HepG2 (cell line): ENCODE data around the gene HSPA1L. TPM values are rescaled to one million over a fixed set of nuclear protein-coding genes. Genes with fewer than 3 reads are reported as not detected.

Source experiments
- ASH2L ChIP-seq: fragments of 300-600, 200-600 bp; sonication (generic); IDR thresholded peaks from 2 replicates; pipeline ENCODE4 v1.7.0; 2017; ENCODE audit warnings: low read depth, mild to moderate bottlenecking, moderate library complexity, mixed read lengths, low read length; ENCODE audit not compliant: insufficient read length
- ATF7-NPFF ChIP-seq: sonication (generic); formaldehyde crosslinking; IDR thresholded peaks from 2 replicates; pipeline ENCODE4 v1.8.1; 2023; ENCODE audit warnings: mild to moderate bottlenecking, low read depth, missing genetic modification reagents, moderate library complexity
- DZIP1 ChIP-seq: sonication (generic); formaldehyde crosslinking; IDR thresholded peaks from 2 replicates; pipeline ENCODE4 v1.5.0; 2020; ENCODE audit warnings: mild to moderate bottlenecking, missing genetic modification reagents
- EEA1 ChIP-seq: sonication (generic); formaldehyde crosslinking; IDR thresholded peaks from 2 replicates; pipeline ENCODE4 v1.5.1; 2020; ENCODE audit warnings: mild to moderate bottlenecking, missing genetic modification reagents, borderline replicate concordance
- ERF ChIP-seq: IDR thresholded peaks from 2 replicates; pipeline ENCODE4 v1.6.1; 2018; ENCODE audit warnings: missing biosample characterization, missing genetic modification reagents
- GABPB1 ChIP-seq: IDR thresholded peaks from 2 replicates; pipeline ENCODE4 v1.6.1; 2016; ENCODE audit warnings: mild to moderate bottlenecking, missing genetic modification reagents, moderate library complexity, missing compliant biosample characterization
- GFI1 ChIP-seq: sonication (generic); formaldehyde crosslinking; IDR thresholded peaks from 2 replicates; pipeline ENCODE4 v1.5.0; 2020; ENCODE audit warnings: missing genetic modification reagents, mild to moderate bottlenecking, borderline replicate concordance
- IRF9 ChIP-seq: sonication (generic); formaldehyde crosslinking; IDR thresholded peaks from 2 replicates; pipeline ENCODE4 v1.8.0; 2022; ENCODE audit warnings: missing genetic modification reagents, mild to moderate bottlenecking, borderline replicate concordance
- KDM2A ChIP-seq: sonication (generic); formaldehyde crosslinking; IDR thresholded peaks from 2 replicates; pipeline ENCODE4 v1.4.0; 2020; ENCODE audit warnings: low read depth, missing genetic modification reagents, borderline replicate concordance
- MXD4 ChIP-seq: IDR thresholded peaks from 2 replicates; pipeline ENCODE4 v1.6.1; 2016; ENCODE audit warnings: mild to moderate bottlenecking, missing biosample characterization, missing genetic modification reagents
- PBX3 ChIP-seq: sonication (generic); formaldehyde crosslinking; IDR thresholded peaks from 2 replicates; pipeline ENCODE4 v1.8.1; 2023; ENCODE audit warnings: missing genetic modification reagents, inconsistent platforms, borderline replicate concordance
- POLR2G ChIP-seq: fragments of 200-400 bp; formaldehyde crosslinking; IDR thresholded peaks from 2 replicates; pipeline ENCODE4 v1.6.1; 2018; ENCODE audit warnings: mild to moderate bottlenecking, low read depth, low read length, moderate library complexity
- RAD21 ChIP-seq: fragments of 450-650 bp; formaldehyde crosslinking; IDR thresholded peaks from 2 replicates; pipeline ENCODE4 v1.5.0; 2020; ENCODE audit warnings: mild to moderate bottlenecking
- SIN3B ChIP-seq: fragments of 150-350 bp; IDR thresholded peaks from 2 replicates; pipeline ENCODE4 v1.6.1; 2014; ENCODE audit warnings: low read length
- SP4 ChIP-seq: sonication (generic); formaldehyde crosslinking; IDR thresholded peaks from 2 replicates; pipeline ENCODE4 v1.8.1; 2023; ENCODE audit warnings: mild to moderate bottlenecking, missing genetic modification reagents
- ZFP1 ChIP-seq: IDR thresholded peaks from 2 replicates; pipeline ENCODE4 v1.6.1; 2016
- ZNF460 ChIP-seq: sonication (generic); formaldehyde crosslinking; IDR thresholded peaks from 2 replicates; pipeline ENCODE4 v1.5.1; 2020; ENCODE audit warnings: missing genetic modification reagents, mild to moderate bottlenecking, borderline replicate concordance
- ZNF597 ChIP-seq: sonication (generic); formaldehyde crosslinking; IDR thresholded peaks from 2 replicates; pipeline ENCODE4 v1.5.0; 2020; ENCODE audit warnings: missing genetic modification reagents
- ZNF614 ChIP-seq: IDR thresholded peaks from 2 replicates; pipeline ENCODE4 v1.6.1; 2018; ENCODE audit warnings: missing biosample characterization, missing genetic modification reagents, inconsistent platforms, borderline replicate concordance
- ZNF709 ChIP-seq: sonication (generic); formaldehyde crosslinking; IDR thresholded peaks from 2 replicates; pipeline ENCODE4 v1.5.0; 2020; ENCODE audit warnings: mild to moderate bottlenecking, missing genetic modification reagents
- ZNF724P ChIP-seq: sonication (generic); formaldehyde crosslinking; IDR thresholded peaks from 2 replicates; pipeline ENCODE4 v1.8.0; 2022; ENCODE audit warnings: missing genetic modification reagents, borderline replicate concordance
- polyA plus RNA-seq, 8 experiments: library from polyadenylated mRNA; depleted of rRNA in 3 of 8; stranded (reverse) in 7 of 8; unstranded in 1 of 8; fragments of >200 nt; fragmentation: Illumina TruSeq in 4 of 8; extraction: Trizol in 4 of 8; gene quantifications; 2 replicates each; pipeline versions ENCODE4 v1.2.1 to v1.2.3, GENCODE V29; 2011 to 2016; ENCODE audit warnings: low read depth in 4 of 8, missing spikeins in 1 of 8, mixed read lengths in 1 of 8; ENCODE audit not compliant: insufficient read depth in 1 of 8
- total RNA-seq, 5 experiments: library from RNA; depleted of rRNA; stranded (reverse); fragments of >200 nt; fragmentation: Illumina TruSeq; extraction: Trizol; gene quantifications; 2 replicates each; pipeline ENCODE4 v1.2.3, GENCODE V29; 2016; ENCODE audit warnings: low read depth in 1 of 5

The HSPA1L gene
- total and polyA plus RNA-seq, 2 of the 13 experiments (the other 11 are each of a cell fraction or from before 2014, with no cell fraction given), result 0.55 to 1.0 TPM

- 0 out of 2 replicates have a peak, but pooled peaks have one; percentile 61 for TF ChIP-seq EEA1 (CRISPR knock-in tag)
- peak; percentile 66 for TF ChIP-seq POLR2G
- peak; percentile 61; the same call in 1 of the 2 replicates for TF ChIP-seq DZIP1 (CRISPR knock-in tag)
- no peak for TF ChIP-seq SIN3B
- TF ChIP-seq ERF (CRISPR knock-in tag), result peak; percentile 20
- peak; percentile 44 for TF ChIP-seq ASH2L
- 0 out of 2 replicates have a peak, but pooled peaks have one; percentile 13 for TF ChIP-seq ZFP1 (CRISPR knock-in tag)
- no peak; the same call in none of the 2 replicates for TF ChIP-seq MXD4 (CRISPR knock-in tag)
- TF ChIP-seq GFI1 (CRISPR knock-in tag), result peak; percentile 13; the same call in 1 of the 2 replicates
- peak; percentile 39; the same call in 1 of the 2 replicates for TF ChIP-seq GABPB1
- TF ChIP-seq IRF9 (CRISPR knock-in tag), result peak; percentile 70; the same call in 1 of the 2 replicates
- TF ChIP-seq ZNF724P (CRISPR knock-in tag), result 0 out of 2 replicates have a peak, but pooled peaks have one; percentile 40
- TF ChIP-seq ZNF460 (CRISPR knock-in tag), result peak; percentile 96
- peak; percentile 7 for TF ChIP-seq SP4 (CRISPR knock-in tag)
- peak; percentile 11; the same call in 1 of the 2 replicates for TF ChIP-seq ZNF614 (CRISPR knock-in tag)
- TF ChIP-seq KDM2A (CRISPR knock-in tag), result peak; percentile 52; the same call in 1 of the 2 replicates
- 0 out of 2 replicates have a peak, but pooled peaks have one; percentile 41 for TF ChIP-seq ATF7-NPFF (CRISPR knock-in tag)
- no peak for TF ChIP-seq PBX3 (CRISPR knock-in tag)
- TF ChIP-seq ZNF597 (CRISPR knock-in tag), result no peak
- no peak for TF ChIP-seq ZNF709 (CRISPR knock-in tag)
- 0 out of 2 replicates have a peak, but pooled peaks have one; percentile 14 for TF ChIP-seq RAD21 (CRISPR knock-in tag)
Observed at GRCh38 chr6:31821301-31822035, 6.4 kb upstream of the HSPA1L start (continued).
